Activated naive CD4-positive, alpha-beta T cell treated with anti-CD3 and anti-CD28 coated beads for 36 hours (primary cell): ENCODE results near the gene ISG20. TPM values are rescaled to one million over a fixed set of nuclear protein-coding genes. Genes with fewer than 3 reads are reported as not detected.

Source experiments
- CTCF ChIA-PET: fragments of 350-600 bp; sonication (Branson Sonifier 250); formaldehyde crosslinking; loops from one replicate; lab custom pipeline; 2021; ENCODE audit warnings: antibody characterized with exemption; lab: Charles Lee
- DNase-seq: peaks from one replicate; pipeline ENCODE4 v3.0.0-alpha.2; 2020
- H3K27ac Mint-ChIP-seq: one replicate; pipeline ENCODE4 v1.8.0; 2021; ENCODE audit warnings: mild to moderate bottlenecking, mixed read lengths
- H3K27me3 Mint-ChIP-seq: one replicate; pipeline ENCODE4 v1.8.0; 2021; ENCODE audit warnings: low read depth, mixed read lengths
- H3K36me3 Mint-ChIP-seq: one replicate; pipeline ENCODE4 v1.8.0; 2021; ENCODE audit warnings: low read depth, mixed read lengths
- H3K4me1 Mint-ChIP-seq: one replicate; pipeline ENCODE4 v1.8.0; 2021; ENCODE audit warnings: low read depth, mixed read lengths
- H3K4me3 Mint-ChIP-seq: one replicate; pipeline ENCODE4 v1.8.0; 2021; ENCODE audit warnings: mild to moderate bottlenecking, moderate library complexity, mixed read lengths
- H3K9me3 Mint-ChIP-seq: one replicate; pipeline ENCODE4 v1.8.0; 2021; ENCODE audit warnings: mixed read lengths
- intact Hi-C: fragments of 100-400 bp; cut with micrococcal nuclease; formaldehyde crosslinking; loops from one replicate; pipeline ENCODE4 v1.15.1; 2023
- total RNA-seq, 2 experiments: library from RNA; stranded (reverse); gene quantifications; one replicate each; pipeline ENCODE4 v1.2.3, GENCODE V29; 2021

Gene ISG20
- total RNA-seq, 2 experiments from 2014 or later, result 51.2 to 56.5 TPM

- no peaks in the 10 kb centered on the region for H3K27me3 Mint-ChIP-seq
- no peak for DNase-seq
- no peak overlapping the region for H3K27ac Mint-ChIP-seq
- H3K4me3 Mint-ChIP-seq, result no peak overlapping the region
- intact Hi-C loops, result no loop called here
- H3K4me1 Mint-ChIP-seq, result peaks cover 71% of the 10 kb centered on the region
- CTCF ChIA-PET, result interaction anchor here (0.6 to 1.2 kb wide), 3 partner anchors 13 to 228 kb away, joined by 3 to 4 read pairs (median 3); no protein-coding TSS in a partner anchor
- no peaks in the 10 kb centered on the region for H3K36me3 Mint-ChIP-seq
- H3K9me3 Mint-ChIP-seq, result no peaks in the 10 kb centered on the region
Measured at GRCh38 chr15:88658972-88659931, 20.4 kb downstream of the ISG20 start.

GRCh38 chr15:88661041-88661700, 22.4 kb downstream of the ISG20 start:
- no peak for DNase-seq
- Mint-ChIP-seq H3K27ac (no peak overlapping the region), H3K27me3 (no peaks in the 10 kb centered on the region), H3K4me1 (peaks cover 60% of the 10 kb centered on the region), H3K9me3 (no peaks in the 10 kb centered on the region), H3K36me3 (no peaks in the 10 kb centered on the region), H3K4me3 (no peak overlapping the region)
- CTCF ChIA-PET, result interaction anchor here (0.9 to 1.2 kb wide), 3 partner anchors 11 to 37 kb away, joined by 3 to 8 read pairs (median 4); no protein-coding TSS in a partner anchor
- intact Hi-C loops, result loop anchor here (10.0 kb wide), 1 partner anchor 416 kb away; no protein-coding TSS in a partner anchor

- Mint-ChIP-seq H3K36me3 (no peaks in the 10 kb centered on the region), H3K27me3 (no peaks in the 10 kb centered on the region), H3K4me1 (peaks cover 54% of the 10 kb centered on the region), H3K9me3 (no peaks in the 10 kb centered on the region), H3K27ac (no peak overlapping the region), H3K4me3 (no peak overlapping the region)
- CTCF ChIA-PET, result interaction anchor here (3.3 kb wide), 1 partner anchor 7 kb away, joined by 20 read pairs; no protein-coding TSS in a partner anchor
- intact Hi-C loops, result loop anchor here (10.0 kb wide), 1 partner anchor 417 kb away; no protein-coding TSS in a partner anchor
- no peak for DNase-seq
Measured at GRCh38 chr15:88661761-88662556, 23.1 kb downstream of the ISG20 start.

GRCh38 chr15:88663141-88663621, 24.4 kb downstream of the ISG20 start:
- no peak overlapping the region for H3K27ac Mint-ChIP-seq
- no peaks in the 10 kb centered on the region for H3K9me3 Mint-ChIP-seq
- peaks cover 41% of the 10 kb centered on the region for H3K4me1 Mint-ChIP-seq
- H3K36me3 Mint-ChIP-seq, result no peaks in the 10 kb centered on the region
- DNase-seq, result no peak
- no peak overlapping the region for H3K4me3 Mint-ChIP-seq
- intact Hi-C loops, result loop anchor here (10.0 kb wide), 1 partner anchor 418 kb away; no protein-coding TSS in a partner anchor
- no peaks in the 10 kb centered on the region for H3K27me3 Mint-ChIP-seq
- CTCF ChIA-PET, result interaction anchor here (1.0 to 3.3 kb wide), 8 partner anchors 8 to 212 kb away, joined by 3 to 20 read pairs (median 5); partner anchors contain the start of genes MRPL46 and MRPS11

- DNase-seq, result peak; percentile 78
- intact Hi-C loops, result loop anchor here (1.0 to 10.0 kb wide), 6 partner anchors 26 to 419 kb away; partner anchors contain the start of genes DET1, MRPL46 and MRPS11
- H3K36me3 Mint-ChIP-seq, result no peaks in the 10 kb centered on the region
- peaks cover 2% of the 10 kb centered on the region for H3K27me3 Mint-ChIP-seq
- no peak overlapping the region for H3K27ac Mint-ChIP-seq
- CTCF ChIA-PET, result interaction anchor here (0.8 to 3.3 kb wide), 22 partner anchors 10 to 216 kb away, joined by 3 to 20 read pairs (median 4); partner anchors contain the start of genes ISG20, MRPL46 and MRPS11
- H3K4me1 Mint-ChIP-seq, result peaks cover 31% of the 10 kb centered on the region
- H3K4me3 Mint-ChIP-seq, result no peak overlapping the region
- no peaks in the 10 kb centered on the region for H3K9me3 Mint-ChIP-seq
Measured at GRCh38 chr15:88664151-88664778, 25.4 kb downstream of the ISG20 start.

GRCh38 chr15:88674661-88675060, 35.8 kb downstream of the ISG20 start:
- Mint-ChIP-seq H3K4me1 (no peaks in the 10 kb centered on the region), H3K36me3 (no peaks in the 10 kb centered on the region), H3K27ac (no peak overlapping the region), H3K4me3 (no peak overlapping the region), H3K27me3 (peaks cover 17% of the 10 kb centered on the region), H3K9me3 (no peaks in the 10 kb centered on the region)
- no peak for DNase-seq
- CTCF ChIA-PET, result no interaction called here
- intact Hi-C loops, result no loop called here

- CTCF ChIA-PET, result no interaction called here
- Mint-ChIP-seq H3K36me3 (no peaks in the 10 kb centered on the region), H3K27me3 (no peaks in the 10 kb centered on the region), H3K4me1 (no peaks in the 10 kb centered on the region), H3K9me3 (no peaks in the 10 kb centered on the region), H3K4me3 (no peak overlapping the region), H3K27ac (no peak overlapping the region)
- DNase-seq, result no peak
- intact Hi-C loops, result no loop called here
Measured at GRCh38 chr15:88678755-88679154, 39.9 kb downstream of the ISG20 start.

GRCh38 chr15:88680241-88681001, 41.6 kb downstream of the ISG20 start:
- no peaks in the 10 kb centered on the region for H3K4me1 Mint-ChIP-seq
- intact Hi-C loops, result no loop called here

GRCh38 chr15:88681610-88682221, 42.9 kb downstream of the ISG20 start:
- intact Hi-C loops, result no loop called here
- H3K36me3 Mint-ChIP-seq, result no peaks in the 10 kb centered on the region

More at GRCh38 chr15:88680241-88681001, 41.6 kb downstream of the ISG20 start:
- H3K4me3 Mint-ChIP-seq, result no peak overlapping the region
- H3K36me3 Mint-ChIP-seq, result no peaks in the 10 kb centered on the region
- no peaks in the 10 kb centered on the region for H3K9me3 Mint-ChIP-seq
- no peak overlapping the region for H3K27ac Mint-ChIP-seq
- CTCF ChIA-PET, result no interaction called here
- H3K27me3 Mint-ChIP-seq, result no peaks in the 10 kb centered on the region
- no peak for DNase-seq

GRCh38 chr15:88684345-88684744, 45.5 kb downstream of the ISG20 start:
- Mint-ChIP-seq H3K27me3 (no peaks in the 10 kb centered on the region), H3K4me3 (no peak overlapping the region), H3K9me3 (peaks cover 4% of the 10 kb centered on the region), H3K36me3 (no peaks in the 10 kb centered on the region), H3K4me1 (no peaks in the 10 kb centered on the region), H3K27ac (no peak overlapping the region)
- intact Hi-C loops, result no loop called here
- no peak for DNase-seq
- CTCF ChIA-PET, result no interaction called here

More at GRCh38 chr15:88681610-88682221, 42.9 kb downstream of the ISG20 start:
- Mint-ChIP-seq H3K27me3 (no peaks in the 10 kb centered on the region), H3K9me3 (no peaks in the 10 kb centered on the region), H3K4me1 (no peaks in the 10 kb centered on the region), H3K27ac (no peak overlapping the region), H3K4me3 (no peak overlapping the region)
- no peak for DNase-seq
- CTCF ChIA-PET, result interaction anchor here (0.7 to 1.2 kb wide), 2 partner anchors 17 to 102 kb away, joined by 3 to 4 read pairs; no protein-coding TSS in a partner anchor
